Myocyte (in vitro differentiated cells): ENCODE data around the gene PRR20C. TPM values are rescaled to one million over a fixed set of nuclear protein-coding genes. Genes with fewer than 3 reads are reported as not detected.
A peak's percentile ranks its signal among the peaks of the same experiment; 100 is the strongest.
"Not testable (repeated sequence)": the region's sequence is repeated elsewhere in the genome, so short reads cannot be mapped to it uniquely, and the experiment has no call there.

Experiments used
- DNase-seq: peaks from one replicate; pipeline ENCODE4 v3.0.0-alpha.2; 2012; ENCODE audit warnings: low read depth
- polyA plus RNA-seq: library from polyadenylated mRNA; unstranded; fragments of >200 nt; gene quantifications from one replicate; pipeline ENCODE4 v1.2.1, GENCODE V29; 2012; ENCODE audit warnings: missing spikeins
- total RNA-seq: library from RNA; depleted of rRNA; stranded (reverse); fragments of >200 nt; gene quantifications from 2 replicates; pipeline ENCODE4 v1.2.3, GENCODE V29; 2014

The PRR20C gene
- not detected in 2 replicates for total RNA-seq
- polyA plus RNA-seq, result not detected

GRCh38 chr13:57153761-57154160 lies at the start of gene PRR20C:
Gene PRR20C (plus strand): TSS chr13:57154061. CDS start chr13:57154448, 387 bp downstream.
- not testable (repeated sequence) for DNase-seq

GRCh38 chr13:57114945-57115344 lies 38.9 kb upstream of the PRR20C start:
- no peak for DNase-seq

- peak; percentile 64 for DNase-seq
Observed at GRCh38 chr13:57123681-57124080, 30.2 kb upstream of the PRR20C start.

- no peak for DNase-seq
Observed at GRCh38 chr13:57128909-57129308, 25.0 kb upstream of the PRR20C start.

- no peak for DNase-seq
Observed at GRCh38 chr13:57136093-57136492, 17.8 kb upstream of the PRR20C start.

- DNase-seq, result no peak
Observed at GRCh38 chr13:57137585-57137984, 16.3 kb upstream of the PRR20C start.

GRCh38 chr13:57138988-57139387 lies 14.9 kb upstream of the PRR20C start:
- DNase-seq, result no peak

- DNase-seq, result not testable (repeated sequence)
Observed at GRCh38 chr13:57139781-57140180, 14.1 kb upstream of the PRR20C start.

GRCh38 chr13:57140235-57140968 lies 13.5 kb upstream of the PRR20C start, which contains the start of gene PRR20A:
Gene PRR20A (plus strand): TSS chr13:57140918. CDS start chr13:57141305, 387 bp downstream.
- not testable (repeated sequence) for DNase-seq

GRCh38 chr13:57147188-57147587 lies 6.7 kb upstream of the PRR20C start, which contains the start of gene PRR20B:
Gene PRR20B (plus strand): TSS chr13:57147488. CDS start chr13:57147875, 387 bp downstream.
- DNase-seq, result not testable (repeated sequence)

GRCh38 chr13:57148106-57148505 lies 5.8 kb upstream of the PRR20C start:
- not testable (repeated sequence) for DNase-seq

- not testable (repeated sequence) for DNase-seq
Observed at GRCh38 chr13:57160332-57160731, 6.5 kb downstream of the PRR20C start, which contains the start of gene PRR20D. Gene PRR20D (plus strand): TSS chr13:57160632. CDS start chr13:57161019, 387 bp downstream.

GRCh38 chr13:57166897-57167296 lies 13.0 kb downstream of the PRR20C start, which contains the start of gene PRR20E:
Gene PRR20E (plus strand): TSS chr13:57167197. CDS start chr13:57167584, 387 bp downstream.
- DNase-seq, result not testable (repeated sequence)

GRCh38 chr13:57191667-57192066 lies 37.8 kb downstream of the PRR20C start:
- DNase-seq, result no peak

Other genes with a start within 250 kb of the PRR20C start
- gene PRR20A, start 13.1 kb upstream of the PRR20C start, total RNA-seq, result not detected in 2 replicates
- not detected in 2 replicates for gene PRR20B, start 6.6 kb upstream of the PRR20C start, total RNA-seq
- not detected in 2 replicates for gene PRR20D, start 6.6 kb downstream of the PRR20C start, total RNA-seq
- gene PRR20E, start 13.1 kb downstream of the PRR20C start, total RNA-seq, result not detected in 2 replicates